Pancreas (tissue), 10 donors: Measurements from ENCODE around the gene LRP8. TPM values are rescaled to one million over a fixed set of nuclear protein-coding genes. Genes with fewer than 3 reads are reported as not detected.

Experiments
- ATAC-seq, 4 donors: fragments of 200-7000 bp; cut with Tn5 transposase; one replicate each; pipeline versions ENCODE4 v1.8.0 to v1.9.1; 2020; ENCODE audit warnings: mild to moderate bottlenecking in 4 of 4, moderate library complexity in 4 of 4
- DNase-seq, 6 donors: peaks; one replicate each; pipeline ENCODE4 v3.0.0-alpha.2; 2020
- FAIRE-seq: peaks from 2 replicates; lab custom pipeline; 2012; peaks lifted over from hg19 to GRCh38; lab: Jason Lieb, UNC
- H3K27ac ChIP-seq, 4 donors: fragments of 200-600 bp; sonication (generic); 1 replicate in 3 of 4; 2 replicates in 1 of 4; pipeline versions ENCODE4 v1.5.0 to v1.8.0; 2020
- H3K27me3 ChIP-seq, 4 donors: fragments of 200-600 bp; one replicate each; pipeline ENCODE4 v1.8.0; 2021
- H3K36me3 ChIP-seq, 3 donors: fragments of 200-600 bp; sonication (generic) in 1 of 3; one replicate each; pipeline versions ENCODE4 v1.5.0 to v1.8.0; 2020 to 2021
- H3K4me1 ChIP-seq, 3 donors: fragments of 200-600 bp; one replicate each; pipeline ENCODE4 v1.8.0; 2021
- H3K4me3 ChIP-seq, 4 donors: fragments of 200-600 bp; sonication (generic) in 2 of 4; one replicate each; pipeline versions ENCODE4 v1.5.0 to v1.8.0; 2020 to 2021
- H3K9me3 ChIP-seq, 4 donors: fragments of 200-600 bp; one replicate each; pipeline ENCODE4 v1.8.0; 2021
- CTCF ChIP-seq, 4 donors: fragments of 200-600 bp; sonication (generic) in 3 of 4; IDR thresholded peaks; one replicate each; pipeline versions ENCODE4 v1.5.0 to v1.8.0; 2021; ENCODE audit warnings: antibody characterized with exemption in 4 of 4
- WGBS, 2 donors: extraction: QIAGEN DNeasy Blood & Tissue Kit; methylation state at CpG; one replicate each; pipeline ENCODE4 v1.1.7; 2013; 5-methylcytosine and 5-hydroxymethylcytosine counted together
- intact Hi-C, 3 donors: fragments of 100-400 bp; cut with DNase I; formaldehyde crosslinking; loops; one replicate each; pipeline versions ENCODE4 v1.11.1 to v1.14.2; 2022
- polyA plus RNA-seq, 2 donors: library from polyadenylated mRNA; stranded (reverse); fragments of 200-250 nt; gene quantifications; one replicate each; pipeline ENCODE4 v1.2.3, GENCODE V29; 2013
- total RNA-seq, 6 donors: library from RNA; stranded (reverse); fragmentation: NEBNext Ultra II Directional in 4 of 6; extraction: Animal tissue kit (Norgen Biotek cat#: 25700) in 4 of 6; gene quantifications; one replicate each; pipeline versions ENCODE4 v1.2.1 to v1.2.4, GENCODE V29; 2021 to 2023
- donor health status: healthy with polysubstance abuse.
- donor health status: DM: no; HTN: no; CAD: no; lungs with moderate emphysema.
- donor health status: DM: no; HTN: no; CAD: no.
- donor health status: control.
- donor health status: control.
- donor health status: Bipolar disorder and iron deficiency.
- donor health status: DM: yes; HTN: yes; CAD: no.
- donor health status: DM: no; HTN: no; CAD: no.
- donor health status: DM: no; HTN: no; CAD: no.
- donor health status: DM: yes; HTN: yes; CAD: no.

The LRP8 gene
- total and polyA plus RNA-seq, 8 donors, result 0.08 to 2.3 (median 0.59) TPM

- ATAC-seq (peak in 1 of 4 donors; percentile 44), FAIRE-seq (no peak), DNase-seq (peak in 1 of 6 donors; percentile 18)
- no peaks in the 10 kb centered on the region for H3K4me1 ChIP-seq
- H3K36me3 ChIP-seq, result no peaks in the 10 kb centered on the region
- 80 to 87% methylated on average over 3 of the region's 3 CpGs for WGBS, 2 donors
- no peak for TF ChIP-seq CTCF (IDR thresholded peaks at IDR 0.05)
- intact Hi-C loops, result no loop called here
- H3K27ac ChIP-seq, result no peak overlapping the region
- no peak overlapping the region for H3K4me3 ChIP-seq
- no peaks in the 10 kb centered on the region for H3K27me3 ChIP-seq
- no peaks in the 10 kb centered on the region for H3K9me3 ChIP-seq
Observed at GRCh38 chr1:53361541-53361961, 33.7 kb upstream of the LRP8 start.

- 31 to 55% methylated on average over 2 of the region's 2 CpGs for WGBS, 2 donors
- Histone ChIP-seq H3K4me3 (no peak overlapping the region), H3K27me3 (no peaks in the 10 kb centered on the region), H3K27ac (no peak overlapping the region), H3K4me1 (no peaks in the 10 kb centered on the region), H3K9me3 (no peaks in the 10 kb centered on the region), H3K36me3 (no peaks in the 10 kb centered on the region)
- DNase-seq (no peak), FAIRE-seq (no peak), ATAC-seq (no peak)
- intact Hi-C loops, result no loop called here
- TF ChIP-seq CTCF (IDR thresholded peaks at IDR 0.05), result no peak
Observed at GRCh38 chr1:53359934-53360276, 32.0 kb upstream of the LRP8 start.

GRCh38 chr1:53359225-53359933 is 31.5 kb upstream of the LRP8 start:
- no peaks in the 10 kb centered on the region for H3K9me3 ChIP-seq
- intact Hi-C loops, result no loop called here
- peak in 1 of 6 donors; percentile 41 for DNase-seq
- no peaks in the 10 kb centered on the region for H3K4me1 ChIP-seq
- whole genome bisulfite sequencing, 2 donors, result 68 to 83% methylated on average over 4 of the region's 4 CpGs
- no peaks in the 10 kb centered on the region for H3K27me3 ChIP-seq
- no peak for FAIRE-seq
- ATAC-seq, result no peak
- H3K36me3 ChIP-seq, result no peaks in the 10 kb centered on the region
- no peak overlapping the region for H3K4me3 ChIP-seq
- no peak for TF ChIP-seq CTCF (IDR thresholded peaks at IDR 0.05)
- H3K27ac ChIP-seq, result no peak overlapping the region

GRCh38 chr1:53356637-53357036 is 28.8 kb upstream of the LRP8 start:
- FAIRE-seq, result no peak
- TF ChIP-seq CTCF (IDR thresholded peaks at IDR 0.05), result no peak

GRCh38 chr1:53354119-53354518 is 26.2 kb upstream of the LRP8 start:
- TF ChIP-seq CTCF (IDR thresholded peaks at IDR 0.05), result no peak
- no peak for DNase-seq
- Histone ChIP-seq H3K36me3 (no peaks in the 10 kb centered on the region), H3K4me1 (no peaks in the 10 kb centered on the region), H3K4me3 (no peak overlapping the region), H3K27ac (no peak overlapping the region), H3K9me3 (no peaks in the 10 kb centered on the region), H3K27me3 (no peaks in the 10 kb centered on the region)
- ATAC-seq, result no peak
- intact Hi-C loops, result no loop called here
- FAIRE-seq, result no peak

More at GRCh38 chr1:53356637-53357036, 28.8 kb upstream of the LRP8 start:
- Histone ChIP-seq H3K9me3 (no peaks in the 10 kb centered on the region), H3K27me3 (no peaks in the 10 kb centered on the region), H3K36me3 (no peaks in the 10 kb centered on the region), H3K4me1 (no peaks in the 10 kb centered on the region), H3K4me3 (no peak overlapping the region), H3K27ac (no peak overlapping the region)
- intact Hi-C loops, result no loop called here
- DNase-seq (no peak), ATAC-seq (no peak)
